DMS53 (cell line): Measurements from ENCODE around the gene CFAP100.
A peak's percentile ranks its signal among the peaks of the same experiment; 100 is the strongest.

Experiments
- DNase-seq: peaks from one replicate; lab custom pipeline; 2025; lab: John Stamatoyannopoulos, UW

CFAP100 gene

DNA sequence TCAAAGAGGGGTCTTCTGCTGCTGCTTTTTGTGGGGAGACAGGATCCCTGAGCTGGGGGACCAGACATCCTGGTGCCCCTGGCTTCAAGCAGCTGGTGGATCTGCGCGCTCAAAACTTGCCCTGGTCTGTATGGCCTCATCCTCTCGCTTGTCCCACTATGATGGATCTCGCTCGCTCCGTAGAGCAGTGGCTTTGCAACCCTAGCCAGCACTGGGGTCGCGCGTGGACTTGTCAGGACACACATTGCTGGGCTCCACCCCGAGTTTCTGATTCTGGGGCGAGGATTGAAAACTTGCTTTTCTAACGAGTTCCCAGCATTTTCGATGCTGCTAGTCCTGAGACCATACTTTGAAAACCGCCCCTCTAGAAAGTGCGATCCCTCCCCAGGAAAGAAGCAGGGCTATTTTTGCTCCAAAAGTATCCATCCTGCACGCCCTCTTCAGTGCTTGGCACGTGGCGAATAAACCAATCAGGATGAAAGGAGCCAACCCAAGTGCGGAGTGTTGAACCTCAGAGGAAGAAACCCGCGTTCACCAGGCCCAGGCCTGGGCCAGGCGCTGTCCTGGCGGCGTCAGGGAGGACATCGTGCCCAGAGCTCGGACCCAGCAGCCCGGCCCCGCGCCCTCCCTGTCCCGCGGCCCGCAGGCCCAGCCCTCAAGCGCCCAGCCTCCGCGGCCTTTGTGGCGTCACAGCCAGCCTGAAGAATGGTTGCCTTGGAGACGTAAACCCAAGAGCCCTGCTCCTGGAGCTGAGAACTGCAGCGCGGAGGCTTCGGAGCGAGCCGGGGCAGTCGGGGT is at the start of gene CFAP100:
TSS of gene CFAP100 (plus strand) at position 731 of the 798 bp plus-strand sequence. CDS start 1,092 bp downstream, outside the sequence.
- peak; percentile 80 for DNase-seq

DNA sequence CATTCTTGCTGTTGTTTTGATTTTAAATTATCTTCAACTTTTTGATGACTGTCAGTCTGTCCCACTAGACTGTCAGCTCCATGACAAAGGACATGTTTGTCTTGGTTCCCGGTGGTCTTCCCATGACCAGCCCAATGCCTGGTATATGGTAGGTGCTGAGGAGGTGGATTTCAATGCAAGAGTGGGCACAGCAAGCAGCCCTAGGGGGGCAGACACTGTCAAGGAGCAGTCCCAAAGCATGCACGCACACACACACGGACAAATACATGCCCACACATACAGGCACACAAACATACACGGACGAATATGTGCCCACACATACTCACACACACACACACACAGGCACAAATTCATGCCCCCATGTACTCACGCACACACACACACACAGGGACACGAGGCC is 49.5 kb upstream of the CFAP100 start:
- DNase-seq: no peak

DNA sequence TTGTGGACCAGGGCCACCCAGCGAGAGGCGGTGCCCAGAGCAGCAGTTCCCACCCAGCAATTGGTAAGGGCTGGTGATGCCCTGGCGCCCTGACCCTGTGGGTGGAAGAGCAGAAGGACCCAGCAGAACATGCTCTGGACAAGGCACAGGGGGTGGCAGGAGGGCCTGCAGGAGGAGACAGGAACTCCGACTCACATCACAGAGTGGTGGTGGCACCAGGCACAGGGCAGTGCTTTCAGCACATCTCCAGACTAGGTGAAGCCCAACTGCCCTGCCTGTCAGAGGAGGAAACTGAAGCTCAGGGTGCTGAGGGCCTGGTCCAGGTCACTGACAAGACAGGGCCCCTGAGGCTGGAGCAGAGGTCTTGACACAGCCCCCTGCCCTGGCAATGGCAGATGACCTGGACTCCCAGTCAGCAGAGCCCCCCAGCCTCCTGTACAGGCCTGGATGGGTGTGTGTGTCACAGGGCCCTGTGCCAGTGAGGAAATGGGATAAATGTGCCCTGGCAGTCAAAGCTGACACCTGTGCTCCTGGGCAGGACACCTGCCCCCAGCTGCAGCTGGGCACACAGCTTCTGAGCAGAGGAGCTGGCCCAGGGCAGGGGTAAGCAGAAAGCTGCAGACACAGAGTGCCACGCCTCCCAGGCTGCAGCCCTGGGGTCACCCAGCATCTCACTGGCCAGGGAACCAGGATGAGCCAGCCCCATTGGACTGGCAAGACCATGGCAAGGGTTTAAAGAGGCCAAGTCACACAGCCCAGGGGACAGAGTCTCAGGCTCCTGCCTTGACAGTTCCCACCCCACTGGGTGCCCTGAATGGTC is 48.9 kb upstream of the CFAP100 start:
- peak; percentile 78 for DNase-seq

DNA sequence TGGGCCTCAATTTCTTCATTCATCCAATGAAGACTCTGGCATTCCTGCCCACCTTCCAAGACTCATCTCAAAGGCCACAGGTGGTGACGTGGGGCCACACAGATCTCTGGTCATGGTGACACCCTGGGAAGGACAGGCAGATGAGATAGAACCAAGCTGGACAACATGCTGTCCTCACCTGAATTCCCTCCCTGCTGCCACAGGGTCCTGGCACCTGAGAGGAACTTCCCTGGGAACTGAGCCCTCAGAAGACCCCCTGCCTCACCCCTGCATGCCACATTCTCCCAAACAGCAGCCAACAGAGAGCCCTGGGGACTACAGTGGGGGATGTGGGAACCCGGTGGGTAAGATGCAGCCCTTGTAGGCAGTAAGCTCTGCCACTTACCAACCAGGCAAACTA is 48.2 kb upstream of the CFAP100 start:
- DNase-seq: no peak

DNA sequence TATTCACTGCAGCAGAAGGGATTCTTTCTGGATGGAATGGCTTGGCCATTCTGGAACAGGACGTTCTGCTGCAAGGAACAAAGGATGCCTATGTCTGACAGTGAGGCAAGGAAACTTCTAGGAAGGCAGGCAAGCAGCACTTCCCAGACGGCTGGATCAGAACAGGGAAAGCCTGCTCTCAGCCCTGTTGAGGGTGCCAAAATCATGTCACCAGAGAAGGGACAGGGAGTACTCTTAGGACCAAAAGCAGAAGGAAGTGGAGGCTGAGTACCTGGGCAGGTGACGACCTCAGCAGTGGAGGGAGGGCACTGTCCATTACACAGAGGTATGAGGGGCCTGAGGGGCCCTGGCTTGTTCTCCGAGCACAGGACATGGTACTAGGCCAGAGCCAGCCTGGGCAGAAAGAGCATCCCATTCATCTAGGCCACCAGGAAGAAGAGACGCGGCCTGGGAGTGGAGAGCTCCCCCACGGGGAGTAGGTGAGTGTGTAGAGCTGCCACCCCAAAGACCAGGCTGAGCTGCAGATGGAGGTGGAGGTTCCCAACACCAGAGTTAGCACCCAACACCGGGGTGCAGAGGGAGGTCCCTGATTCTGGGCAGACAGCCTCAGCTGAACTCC is 47.1 kb upstream of the CFAP100 start:
- no peak for DNase-seq

DNA sequence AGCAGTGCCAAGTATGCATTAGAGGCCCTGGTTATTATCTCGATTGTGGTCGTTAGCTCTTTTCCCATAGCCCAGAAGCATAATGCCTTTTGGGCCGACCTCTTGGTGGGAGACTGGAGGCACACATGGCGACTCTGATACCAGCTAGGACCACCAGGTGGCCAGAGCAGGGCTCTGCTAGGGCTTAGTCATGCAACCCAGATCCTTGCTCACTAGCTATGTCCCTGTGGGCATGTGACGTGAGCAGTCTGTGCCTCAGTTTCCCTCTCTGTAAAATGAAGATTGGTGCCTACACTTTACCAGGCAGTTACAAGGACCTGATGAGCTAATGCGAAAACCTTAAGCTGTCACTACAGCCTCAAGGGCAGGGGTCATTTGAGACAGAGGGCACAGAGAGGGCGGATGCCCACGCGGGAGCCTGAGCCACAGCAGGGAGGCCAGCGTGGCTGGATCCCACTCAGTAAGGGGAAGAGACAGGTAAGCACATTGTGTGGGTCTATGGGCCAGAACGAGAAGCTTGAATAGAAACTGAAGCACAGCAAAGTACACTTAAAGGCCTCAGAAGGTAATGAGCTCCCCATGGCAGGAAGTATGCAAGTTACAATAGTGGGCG is 46.3 kb upstream of the CFAP100 start:
- DNase-seq: no peak

DNA sequence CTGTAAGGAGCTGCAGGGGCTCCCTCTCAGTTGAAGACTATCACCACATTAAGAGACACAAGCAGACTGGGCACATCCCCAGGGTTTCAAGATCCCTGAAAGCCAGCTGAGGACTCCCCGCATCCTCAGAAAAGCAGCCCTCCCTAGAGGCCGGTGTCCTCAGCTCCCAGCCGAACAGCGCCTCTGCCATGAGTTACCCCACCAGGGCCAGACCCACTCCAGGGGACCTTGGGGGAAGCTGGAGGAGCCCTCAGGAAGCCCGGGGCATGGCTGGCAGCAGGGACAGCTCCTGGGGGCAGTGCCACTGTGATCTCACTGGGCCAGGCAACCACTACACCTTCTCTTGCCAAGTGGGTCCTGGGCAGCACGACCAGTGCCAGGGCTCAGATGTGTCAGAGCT is 45.6 kb upstream of the CFAP100 start:
- no peak for DNase-seq

DNA sequence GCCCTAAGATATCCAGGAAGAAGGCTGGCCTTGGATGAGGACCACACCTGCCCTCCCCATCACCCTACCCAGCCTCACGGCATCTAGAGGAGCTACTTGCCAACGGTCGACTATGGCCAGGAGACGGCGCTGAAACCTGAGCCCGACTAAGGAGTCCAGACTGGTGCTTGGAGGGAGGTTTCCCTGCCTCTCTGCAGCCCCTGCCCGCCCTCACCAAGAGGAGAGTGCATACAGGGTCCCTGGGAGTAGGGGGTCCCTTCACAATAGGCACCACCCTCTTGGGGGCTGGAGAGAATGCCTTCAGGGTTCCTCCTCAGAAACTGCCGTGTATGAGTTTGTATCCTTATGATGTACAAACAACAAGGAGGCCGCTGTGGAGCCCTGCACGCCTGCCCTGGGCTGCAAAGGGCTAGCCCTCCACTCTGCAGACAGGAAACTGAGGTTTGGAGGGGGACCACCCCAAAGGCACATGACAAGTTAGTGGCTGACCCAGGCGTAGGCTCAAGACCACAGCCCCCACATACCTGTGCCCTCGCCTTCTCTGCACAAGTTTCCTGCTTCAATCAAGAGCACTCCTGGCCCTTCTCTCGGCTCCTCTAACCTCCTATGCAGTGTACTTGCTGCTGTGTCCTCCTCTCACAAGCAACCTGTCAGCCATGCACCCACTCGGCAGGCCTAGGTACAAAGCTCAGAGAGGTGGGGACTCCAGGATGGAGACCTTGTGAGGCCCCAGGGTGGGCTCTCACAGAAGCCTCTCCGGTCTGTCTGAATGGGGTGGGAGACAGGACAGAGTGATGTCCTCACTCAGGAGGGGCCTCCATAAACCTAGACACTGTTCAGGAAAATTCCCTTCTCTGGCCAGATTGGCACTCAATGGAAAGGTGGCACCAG is 44.9 kb upstream of the CFAP100 start:
- DNase-seq: no peak

DNA sequence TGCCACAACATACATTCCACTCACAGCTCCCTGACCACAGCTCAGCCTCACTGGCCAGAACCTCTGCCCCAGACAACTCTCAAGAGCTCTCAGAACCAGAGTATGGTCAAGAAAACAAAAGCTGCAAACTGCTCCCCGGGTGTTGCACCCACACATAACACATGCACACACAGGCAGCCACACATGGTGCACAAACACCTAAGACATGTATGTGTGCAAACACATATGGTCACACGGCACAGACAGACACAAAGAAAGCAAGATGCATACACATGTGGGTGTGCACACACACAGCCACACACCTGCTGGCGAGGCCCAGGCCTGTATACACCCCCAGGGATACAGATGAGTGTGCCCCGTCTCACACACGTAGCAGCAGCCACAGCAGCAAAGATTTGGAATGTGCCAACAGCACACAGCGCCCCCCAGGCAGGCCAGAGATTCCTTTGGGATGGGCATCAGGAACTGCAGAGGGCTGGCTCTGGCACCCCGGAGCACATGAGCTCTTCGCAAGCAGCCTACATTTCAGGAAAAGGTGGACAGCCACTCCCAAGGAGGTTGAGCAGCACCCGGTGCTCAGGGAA is 44.1 kb upstream of the CFAP100 start:
- no peak for DNase-seq

DNA sequence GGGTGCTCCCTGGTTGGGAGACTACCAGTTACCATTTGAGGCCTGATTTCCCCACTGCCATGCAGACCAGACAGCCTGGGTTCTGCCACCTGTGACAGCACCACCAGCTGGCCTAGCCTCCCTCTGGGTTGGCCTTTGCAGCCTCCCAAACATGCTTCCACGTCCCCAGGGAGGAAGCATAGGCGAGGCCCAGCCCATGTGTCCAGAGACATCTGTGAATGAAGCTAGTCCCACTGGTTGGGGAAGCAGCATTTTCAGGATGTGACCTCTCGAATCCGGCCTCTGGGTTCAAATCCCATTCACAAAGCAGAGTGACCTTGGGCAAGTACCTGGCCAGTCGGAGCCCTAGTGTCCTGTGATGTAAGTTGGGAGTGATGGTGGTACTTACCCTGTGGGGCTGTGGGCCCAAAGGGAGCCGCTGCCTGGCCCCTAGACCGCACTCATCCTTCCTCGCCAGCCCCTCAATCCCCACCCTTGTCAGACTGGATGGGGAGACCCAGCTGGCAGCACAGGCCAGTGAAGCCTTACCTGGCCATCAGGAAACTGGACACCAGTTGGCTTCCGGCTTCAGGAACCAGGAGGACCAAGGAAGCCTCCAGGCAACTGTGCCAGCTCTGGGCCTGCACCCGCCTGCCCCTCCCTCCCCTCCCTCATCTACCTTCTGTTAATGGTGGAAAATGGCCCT is 43.5 kb upstream of the CFAP100 start:
- DNase-seq: no peak

DNA sequence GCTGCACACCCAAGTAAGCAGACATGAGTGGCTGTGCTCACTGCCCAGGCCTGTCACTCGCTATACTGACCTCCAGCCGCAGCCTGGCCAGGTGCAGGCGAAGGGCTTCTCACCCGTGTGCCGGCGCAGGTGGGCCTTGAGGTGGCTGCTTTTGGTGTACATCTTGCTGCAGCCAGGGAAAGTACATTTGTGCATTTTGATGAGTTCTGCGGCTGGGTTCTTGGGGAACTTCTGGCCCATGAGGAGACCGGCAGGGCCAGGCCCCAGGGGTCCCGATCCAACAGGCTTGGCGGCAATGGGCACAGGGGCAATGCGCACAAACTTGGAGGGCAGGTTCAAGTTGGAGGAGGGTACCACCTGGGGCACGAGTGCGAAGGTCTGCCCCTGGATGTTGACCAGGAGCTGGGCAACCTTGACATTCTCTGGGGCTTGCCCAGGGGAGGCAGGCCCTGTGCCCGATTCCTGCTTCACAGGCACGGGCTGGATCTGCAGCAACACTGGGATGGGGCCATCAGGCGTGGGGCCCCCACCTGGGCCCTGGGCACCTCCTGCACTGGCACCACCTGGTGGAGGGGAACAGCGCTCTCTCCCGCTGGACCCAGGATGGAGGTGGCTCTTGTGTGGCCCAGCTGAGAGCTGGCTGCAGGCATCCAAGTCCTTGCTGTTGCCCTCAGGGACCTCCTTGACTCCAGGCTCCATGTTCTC is 42.8 kb upstream of the CFAP100 start:
- DNase-seq: peak; percentile 18

DNA sequence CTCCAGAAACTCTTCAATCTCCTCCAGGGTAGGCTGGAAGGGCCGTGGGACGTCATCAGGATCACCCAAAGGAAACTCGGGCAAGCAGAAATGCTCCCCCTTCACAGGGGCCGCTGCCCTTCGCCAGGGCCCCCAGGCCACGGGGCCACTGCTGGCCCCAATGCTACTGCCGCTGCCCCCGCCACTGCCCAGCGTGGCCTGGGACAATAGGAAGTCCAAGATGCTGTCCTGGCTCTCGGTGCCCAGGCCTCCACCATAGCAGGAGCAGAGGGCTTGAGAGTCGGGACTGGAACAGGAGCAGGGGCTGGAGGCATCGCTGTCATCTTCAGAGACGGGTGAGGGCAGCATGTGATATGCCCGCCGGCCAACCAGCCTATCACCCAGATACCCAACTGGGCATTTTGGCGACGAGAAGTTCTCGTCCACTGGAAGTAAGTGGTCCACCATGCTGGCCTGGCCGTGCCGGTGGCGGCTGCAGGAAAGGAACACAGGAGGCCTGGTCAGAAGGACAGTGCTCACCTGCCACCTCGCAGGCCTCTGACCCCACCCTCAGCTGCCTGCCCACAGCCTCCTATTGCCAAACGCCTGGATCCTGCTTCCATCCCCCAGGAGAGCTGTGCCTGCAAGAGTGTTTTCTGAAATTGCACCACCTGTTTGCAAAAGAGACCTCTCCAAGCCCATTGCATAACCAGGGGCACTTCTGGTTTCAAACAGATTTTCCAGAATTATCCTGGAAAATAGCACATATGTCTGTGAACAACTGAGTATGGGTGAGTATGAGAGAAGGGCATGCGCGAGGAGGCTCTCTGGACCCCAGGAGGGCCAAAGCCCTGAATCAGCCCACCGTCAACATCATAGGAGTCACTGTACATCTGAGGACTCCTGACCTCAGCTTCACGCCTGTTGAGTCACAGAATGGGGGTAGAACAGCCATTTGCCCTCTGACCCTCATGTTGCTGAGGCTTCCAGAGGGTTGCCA is 41.9 kb upstream of the CFAP100 start:
- no peak for DNase-seq

DNA sequence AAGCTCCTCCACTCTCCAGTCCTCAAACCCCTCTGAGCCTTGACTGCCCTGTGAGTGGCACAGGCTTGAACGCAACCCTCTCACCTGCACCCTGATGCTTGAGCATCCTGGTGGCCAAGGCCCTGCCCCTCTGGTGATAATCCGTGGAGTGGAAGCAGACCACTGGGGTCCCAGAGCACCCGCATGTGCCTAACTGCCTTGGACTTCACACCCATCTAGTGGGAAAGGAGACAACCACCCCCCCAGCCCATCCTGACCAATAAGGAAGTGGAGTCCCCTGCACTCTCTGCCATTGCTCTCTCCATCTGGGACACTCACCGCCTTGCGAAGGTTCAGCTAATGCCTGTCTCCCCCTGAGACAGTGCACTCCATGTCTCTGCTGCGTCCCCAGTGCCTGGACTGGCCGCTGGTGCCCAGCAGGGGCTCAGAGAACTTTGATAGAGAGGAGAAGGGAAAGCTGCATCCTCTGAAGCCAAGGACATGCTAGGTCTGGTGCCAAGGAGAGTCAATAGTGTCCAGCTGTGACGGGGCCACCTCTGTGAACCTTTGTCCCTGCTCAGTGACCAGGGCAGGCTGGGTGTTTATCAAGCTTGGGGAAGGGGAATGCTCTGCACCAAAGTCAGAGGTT is 40.9 kb upstream of the CFAP100 start:
- DNase-seq: no peak

DNA sequence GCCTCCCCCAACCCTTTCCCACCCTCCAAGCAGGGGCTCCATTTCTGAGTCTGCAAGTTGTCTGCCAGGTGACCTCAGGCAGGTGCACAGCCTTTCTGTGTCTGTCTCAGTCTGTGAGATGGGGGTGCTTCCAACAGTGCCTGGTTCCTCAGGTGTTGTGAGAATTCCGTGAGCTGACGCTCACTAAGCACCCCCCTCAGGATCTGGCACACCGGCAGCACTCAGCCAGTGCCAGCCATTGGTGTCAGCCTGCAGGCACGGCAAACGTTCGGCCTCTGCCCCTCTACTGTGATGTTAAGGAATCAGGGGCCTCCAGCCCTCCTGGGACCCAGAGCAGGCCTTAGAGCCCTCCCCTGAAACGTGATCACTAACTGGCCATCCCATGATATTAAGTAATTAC is 39.9 kb upstream of the CFAP100 start:
- no peak for DNase-seq

DNA sequence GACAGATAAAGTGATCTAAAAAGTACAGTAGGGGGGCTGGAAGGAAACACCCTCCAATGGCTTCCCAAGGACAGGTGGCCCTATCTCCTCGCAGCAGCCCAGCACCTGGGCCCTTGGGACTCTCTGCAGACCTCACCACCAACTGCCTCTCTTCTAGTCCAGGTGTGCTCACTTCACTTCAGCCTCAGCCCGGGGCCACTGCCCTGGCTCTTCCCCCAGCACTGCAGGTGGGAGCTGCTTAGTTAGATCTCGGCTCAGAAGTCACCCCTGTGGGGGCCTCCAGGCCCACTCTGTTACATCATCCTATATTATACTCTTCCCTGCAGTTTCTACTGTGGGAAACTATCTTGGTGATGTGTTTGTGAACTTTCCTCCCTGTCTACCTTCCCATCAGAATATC is 39.5 kb upstream of the CFAP100 start:
- DNase-seq: peak; percentile 47

DNA sequence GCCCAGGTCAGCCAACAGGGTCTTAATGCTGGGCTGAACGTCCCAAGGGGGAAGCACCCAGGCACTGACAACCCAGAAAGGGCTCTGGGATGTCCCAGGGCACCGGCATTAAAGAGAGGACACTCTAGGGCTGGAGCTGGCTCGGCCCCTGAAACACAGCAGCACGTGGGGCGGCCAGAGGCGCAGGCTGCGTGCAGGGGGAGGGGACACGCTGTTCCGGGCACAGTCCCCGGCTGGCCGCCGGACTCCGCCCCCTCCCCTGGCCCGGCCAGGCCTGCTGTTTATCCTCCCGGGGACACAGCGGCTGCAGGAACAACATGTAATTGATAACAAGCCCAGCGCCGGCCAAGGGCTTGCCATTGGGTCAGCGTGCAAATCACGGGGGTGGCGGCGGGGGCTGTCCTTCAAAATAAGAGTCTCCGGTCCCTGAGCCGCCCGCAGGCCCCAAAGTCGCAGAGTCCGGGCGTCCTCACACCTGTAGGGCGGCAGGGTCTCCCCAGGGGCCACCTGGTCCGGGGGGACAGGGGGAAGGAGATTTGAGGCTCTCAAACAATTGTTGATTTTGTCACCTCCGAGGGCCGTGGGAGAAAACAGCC is 38.8 kb upstream of the CFAP100 start:
- peak; percentile 88 for DNase-seq

DNA sequence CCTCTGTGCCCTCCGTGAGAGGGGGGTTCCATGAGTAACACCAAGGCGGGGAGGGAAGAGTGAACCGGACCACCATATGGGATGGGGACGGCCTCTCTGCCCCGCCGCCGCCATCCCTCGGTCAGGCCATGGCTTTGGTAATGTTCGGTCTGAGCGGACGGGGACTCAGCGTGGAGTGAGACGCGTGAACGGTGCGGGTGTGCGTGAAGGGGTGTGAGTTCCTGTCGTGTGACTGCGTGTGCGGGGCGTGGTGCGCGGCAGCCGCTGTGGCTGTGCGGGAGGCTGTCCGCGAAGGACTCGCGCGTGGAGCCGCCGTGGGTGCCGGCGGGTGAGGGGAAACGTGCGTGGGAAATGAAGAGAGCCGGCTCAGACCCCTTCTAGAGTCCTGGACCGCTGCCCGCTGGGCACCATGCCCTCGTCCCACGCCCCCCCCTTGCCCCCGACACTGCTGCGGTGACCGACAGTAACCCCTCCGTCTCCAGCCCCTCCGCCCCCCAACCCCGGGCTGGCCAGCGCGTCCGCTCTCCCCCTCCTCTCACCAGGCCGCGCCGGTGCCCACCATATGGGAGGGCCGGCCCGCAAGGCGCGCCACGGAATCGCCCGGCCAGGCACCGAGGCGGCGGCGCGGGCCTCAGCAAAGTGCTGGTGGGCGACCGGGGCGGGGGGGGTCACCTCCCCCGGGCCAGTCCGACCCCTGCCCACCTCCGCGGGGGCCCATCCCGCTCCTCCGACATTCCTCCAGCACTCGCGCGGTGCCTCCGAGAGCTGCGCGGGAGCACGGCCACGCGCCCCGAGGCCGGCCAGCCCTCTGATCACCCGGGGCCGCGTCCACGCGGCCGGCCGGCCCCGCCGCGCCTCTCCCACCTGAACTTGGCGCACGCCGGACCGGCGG is 38.1 kb upstream of the CFAP100 start:
- DNase-seq: peak; percentile 55
